SK-N-SH treated with all-trans-retinoic acid at 6 μM for 48 hours (cell line): ENCODE results near the gene FGF23.

Experiments
- ATAC-seq: fragments of 200-7000 bp; cut with Tn5 transposase; 3 replicates; pipeline ENCODE4 v1.9.1; 2020; ENCODE audit warnings: mild to moderate bottlenecking, moderate library complexity
- ARNTL ChIP-seq: fragments of 450-650 bp; formaldehyde crosslinking; IDR thresholded peaks from 2 replicates; pipeline ENCODE4 v1.5.0; 2020; ENCODE audit warnings: low read depth, mild to moderate bottlenecking, moderate library complexity, borderline replicate concordance
- BACH2 ChIP-seq: fragments of 250-450 bp; sonication (Bioruptor Pico); IDR thresholded peaks from 2 replicates; pipeline ENCODE4 v1.9.0; 2021; ENCODE audit warnings: mild to moderate bottlenecking, borderline replicate concordance
- CREB5 ChIP-seq: fragments of 250-450 bp; sonication (Bioruptor Pico); IDR thresholded peaks from 2 replicates; pipeline ENCODE4 v1.5.1; 2020; ENCODE audit warnings: low read depth, mild to moderate bottlenecking, moderate library complexity
- CSDC2 ChIP-seq: fragments of 250-450 bp; sonication (Bioruptor Pico); IDR thresholded peaks from 2 replicates; pipeline ENCODE4 v1.5.0; 2020; ENCODE audit warnings: mild to moderate bottlenecking, moderate library complexity
- CSRNP3 ChIP-seq: fragments of 250-450 bp; sonication (Bioruptor Pico); IDR thresholded peaks from 2 replicates; pipeline ENCODE4 v1.5.1; 2021; ENCODE audit warnings: mild to moderate bottlenecking, moderate library complexity
- GLIS3 ChIP-seq: fragments of 250-450 bp; sonication (Bioruptor Pico); IDR thresholded peaks from 2 replicates; pipeline ENCODE4 v1.5.0; 2020; ENCODE audit warnings: mild to moderate bottlenecking, moderate library complexity
- ISL1 ChIP-seq: fragments of 250-450 bp; sonication (Bioruptor Pico); IDR thresholded peaks from 2 replicates; pipeline ENCODE4 v2.1.2; 2022; ENCODE audit warnings: mild to moderate bottlenecking, moderate library complexity
- OSR1 ChIP-seq: fragments of 250-450 bp; sonication (Bioruptor Pico); IDR thresholded peaks from 2 replicates; pipeline ENCODE4 v1.8.0; 2022; ENCODE audit warnings: moderate library complexity, mild to moderate bottlenecking, inconsistent platforms
- PATZ1 ChIP-seq: fragments of 250-450 bp; sonication (Bioruptor Pico); IDR thresholded peaks from 2 replicates; pipeline ENCODE4 v1.8.0; 2020; ENCODE audit warnings: mild to moderate bottlenecking, moderate library complexity, borderline replicate concordance
- POU6F1 ChIP-seq: fragments of 250-450 bp; sonication (Bioruptor Pico); IDR thresholded peaks from 2 replicates; pipeline ENCODE4 v1.8.0; 2021; ENCODE audit warnings: low read depth, mild to moderate bottlenecking, moderate library complexity, borderline replicate concordance
- PPARA ChIP-seq: fragments of 250-450 bp; sonication (Bioruptor Pico); IDR thresholded peaks from 2 replicates; pipeline ENCODE4 v1.5.0; 2020; ENCODE audit warnings: mild to moderate bottlenecking, borderline replicate concordance
- RARB ChIP-seq: fragments of 250-450 bp; sonication (Bioruptor Pico); IDR thresholded peaks from 2 replicates; pipeline ENCODE4 v1.8.0; 2021; ENCODE audit warnings: mild to moderate bottlenecking, moderate library complexity
- SNAI2 ChIP-seq: fragments of 250-450 bp; sonication (Bioruptor Pico); IDR thresholded peaks from 2 replicates; pipeline ENCODE4 v1.5.0; 2020; ENCODE audit warnings: mild to moderate bottlenecking, moderate library complexity
- TCF4 ChIP-seq: fragments of 250-450 bp; sonication (Bioruptor Pico); IDR thresholded peaks from 2 replicates; pipeline ENCODE4 v1.8.0; 2021; ENCODE audit warnings: mild to moderate bottlenecking, moderate library complexity, borderline replicate concordance
- TOX ChIP-seq: fragments of 250-450 bp; sonication (Bioruptor Pico); IDR thresholded peaks from 2 replicates; pipeline ENCODE4 v1.8.0; 2021; ENCODE audit warnings: mild to moderate bottlenecking, moderate library complexity, borderline replicate concordance
- TSHZ2 ChIP-seq: fragments of 250-450 bp; sonication (Bioruptor Pico); IDR thresholded peaks from 2 replicates; pipeline ENCODE4 v1.5.0; 2020; ENCODE audit warnings: mild to moderate bottlenecking, moderate library complexity
- ZC3H10 ChIP-seq: fragments of 250-450 bp; sonication (Bioruptor Pico); IDR thresholded peaks from 2 replicates; pipeline ENCODE4 v1.5.1; 2021; ENCODE audit warnings: mild to moderate bottlenecking, moderate library complexity
- ZFP3 ChIP-seq: fragments of 250-450 bp; sonication (Bioruptor Pico); IDR thresholded peaks from 2 replicates; pipeline ENCODE4 v1.5.0; 2020; ENCODE audit warnings: mild to moderate bottlenecking, moderate library complexity
- ZFP30 ChIP-seq: fragments of 450-650 bp; formaldehyde crosslinking; IDR thresholded peaks from 2 replicates; pipeline ENCODE4 v1.5.0; 2022; ENCODE audit warnings: mild to moderate bottlenecking, moderate library complexity
- ZNF565 ChIP-seq: fragments of 450-650 bp; formaldehyde crosslinking; conservative IDR thresholded peaks from 2 replicates; pipeline ENCODE4 v1.5.0; 2020; ENCODE audit warnings: low read depth, mild to moderate bottlenecking, moderate library complexity
- ZNF70 ChIP-seq: fragments of 450-650 bp; formaldehyde crosslinking; IDR thresholded peaks from 2 replicates; pipeline ENCODE4 v1.5.0; 2020; ENCODE audit warnings: mild to moderate bottlenecking, moderate library complexity
- ZNF8 ChIP-seq: fragments of 450-650 bp; formaldehyde crosslinking; IDR thresholded peaks from 2 replicates; pipeline ENCODE4 v1.5.0; 2020; ENCODE audit warnings: mild to moderate bottlenecking, moderate library complexity

The FGF23 gene

GRCh38 chr12:4346931-4347330, 32.6 kb downstream of the FGF23 start:
- TF ChIP-seq ZFP30 = no peak
- TF ChIP-seq POU6F1 (CRISPR knock-in tag) = no peak
- no peak for ATAC-seq

GRCh38 chr12:4331842-4332241, 47.7 kb downstream of the FGF23 start:
- no peak for ATAC-seq
- TF ChIP-seq PPARA (no peak), RARB (no peak), TSHZ2 (no peak), CSRNP3 (CRISPR knock-in tag) (no peak), PATZ1 (no peak), CREB5 (CRISPR knock-in tag) (no peak), SNAI2 (no peak), ZC3H10 (CRISPR knock-in tag) (no peak), ZNF8 (CRISPR knock-in tag) (no peak), TCF4 (CRISPR knock-in tag) (no peak), ZNF70 (no peak), GLIS3 (CRISPR knock-in tag) (no peak), OSR1 (no peak), ISL1 (CRISPR knock-in tag) (no peak), ZNF565 (no peak), ZFP30 (no peak), CSDC2 (CRISPR knock-in tag) (no peak), ARNTL (CRISPR knock-in tag) (no peak), BACH2 (CRISPR knock-in tag) (no peak), TOX (CRISPR knock-in tag) (no peak)

- ATAC-seq = no peak
- TF ChIP-seq ZFP3 (no peak), OSR1 (no peak)
These were observed 48.3 kb downstream of the FGF23 start for GRCh38 chr12:4331221-4331620.

- TF ChIP-seq CSDC2 (CRISPR knock-in tag) (no peak), ZNF565 (no peak)
- no peak for ATAC-seq
These were observed 49.3 kb downstream of the FGF23 start for GRCh38 chr12:4330203-4330602.
